OCI-LY3 (cell line): Measurements from ENCODE around the gene ABL2.

Source experiments
- H2AFZ ChIP-seq: fragments of 200-600, 300-600 bp; shearing (Covaris generic); 2 replicates; pipeline ENCODE4 v1.6.0; 2014; ENCODE audit warnings: antibody characterized with exemption, low read depth, low read length
- H3K27ac ChIP-seq: fragments of 200-600, 300-600 bp; sonication (generic); 2 replicates; pipeline ENCODE4 v1.5.1; 2014; ENCODE audit warnings: mild to moderate bottlenecking, low read length, moderate library complexity, mixed read lengths
- H3K27me3 ChIP-seq: fragments of 200-600, 300-600 bp; sonication (generic); 2 replicates; pipeline ENCODE4 v1.6.1; 2014; ENCODE audit warnings: low read depth, low read length, mixed read lengths
- H3K36me3 ChIP-seq: fragments of 200-600, 300-600 bp; sonication (generic); replicated peaks from 2 replicates; pipeline ENCODE3; 2014; ENCODE audit warnings: low read depth, low read length, mixed read lengths
- H3K4me1 ChIP-seq: fragments of 300-600, 200-600 bp; sonication (generic); 2 replicates; pipeline ENCODE4 v1.6.1; 2014; ENCODE audit warnings: low read length, mixed read lengths
- H3K4me2 ChIP-seq: fragments of 200-600, 300-600 bp; sonication (generic); 2 replicates; pipeline ENCODE4 v1.6.1; 2014; ENCODE audit warnings: low read length, mixed read lengths
- H3K4me3 ChIP-seq: fragments of 300-600, 200-600 bp; sonication (generic); 2 replicates; pipeline ENCODE4 v1.5.1; 2014; ENCODE audit warnings: antibody characterized with exemption, mild to moderate bottlenecking, low read length, moderate library complexity
- H3K79me2 ChIP-seq: fragments of 300-600, 200-600 bp; shearing (Covaris generic); 2 replicates; pipeline ENCODE4 v1.6.1; 2014; ENCODE audit warnings: mild to moderate bottlenecking, low read length, mixed read lengths
- H3K9ac ChIP-seq: fragments of 300-600, 200-600 bp; shearing (Covaris generic); 2 replicates; pipeline ENCODE4 v1.6.0; 2014; ENCODE audit warnings: mild to moderate bottlenecking, low read length, moderate library complexity
- H3K9me3 ChIP-seq: fragments of 200-600, 300-600 bp; shearing (Covaris generic); 2 replicates; pipeline ENCODE4 v1.6.1; 2014; ENCODE audit warnings: low read length, mixed read lengths; ENCODE audit not compliant: insufficient read depth
- H4K20me1 ChIP-seq: fragments of 200-600, 300-600 bp; sonication (generic); 2 replicates; pipeline ENCODE4 v1.6.1; 2016; ENCODE audit warnings: low read length, mixed read lengths; ENCODE audit not compliant: insufficient read depth
- CTCF ChIP-seq: fragments of 200-600, 300-600 bp; sonication (generic); IDR thresholded peaks from 2 replicates; pipeline ENCODE4 v1.5.1; 2014; ENCODE audit warnings: antibody characterized with exemption, low read length, low read depth
- EZH2phosphoT487 ChIP-seq: fragments of 200-600 bp; shearing (Covaris generic); IDR thresholded peaks from 2 replicates; pipeline ENCODE4 v1.6.1; 2018; ENCODE audit warnings: antibody characterized with exemption, mixed run types, low read depth

The ABL2 gene

GRCh38 chr1:179264507-179264906 lies 35.0 kb upstream of the ABL2 start:
- TF ChIP-seq CTCF (no peak), EZH2phosphoT487 (no peak)
- H3K4me1 ChIP-seq, result peaks cover 7% of the 10 kb centered on the region
- no peaks in the 10 kb centered on the region for H3K36me3 ChIP-seq

GRCh38 chr1:179263121-179263520 lies 33.6 kb upstream of the ABL2 start:
- Histone ChIP-seq H4K20me1 (no peaks in the 10 kb centered on the region), H2AFZ (no peak overlapping the region), H3K4me3 (no peak overlapping the region), H3K9me3 (no peaks in the 10 kb centered on the region), H3K36me3 (no peaks in the 10 kb centered on the region), H3K4me2 (0 out of 2 replicates have a peak overlapping the region, but pooled peaks have one; percentile 18), H3K4me1 (peaks cover 7% of the 10 kb centered on the region), H3K9ac (no peak overlapping the region), H3K27ac (no peak overlapping the region), H3K79me2 (no peaks in the 10 kb centered on the region), H3K27me3 (no peaks in the 10 kb centered on the region)
- TF ChIP-seq EZH2phosphoT487 (no peak), CTCF (no peak)

More at GRCh38 chr1:179264507-179264906, 35.0 kb upstream of the ABL2 start:
- Histone ChIP-seq H3K27ac (no peak overlapping the region), H3K9ac (no peak overlapping the region), H4K20me1 (no peaks in the 10 kb centered on the region), H3K4me2 (no peak overlapping the region), H2AFZ (no peak overlapping the region), H3K4me3 (no peak overlapping the region), H3K27me3 (no peaks in the 10 kb centered on the region), H3K79me2 (no peaks in the 10 kb centered on the region), H3K9me3 (no peaks in the 10 kb centered on the region)

- no peaks in the 10 kb centered on the region for H3K36me3 ChIP-seq
- no peak overlapping the region for H3K27ac ChIP-seq
- peaks cover 7% of the 10 kb centered on the region for H3K4me1 ChIP-seq
- H3K79me2 ChIP-seq, result no peaks in the 10 kb centered on the region
- no peak overlapping the region for H3K9ac ChIP-seq
- no peaks in the 10 kb centered on the region for H3K27me3 ChIP-seq
- TF ChIP-seq EZH2phosphoT487, result no peak
- no peaks in the 10 kb centered on the region for H4K20me1 ChIP-seq
- no peak overlapping the region for H3K4me2 ChIP-seq
- H3K4me3 ChIP-seq, result no peak overlapping the region
- no peak overlapping the region for H2AFZ ChIP-seq
- no peaks in the 10 kb centered on the region for H3K9me3 ChIP-seq
Observed at GRCh38 chr1:179262183-179262582, 32.7 kb upstream of the ABL2 start.

- Histone ChIP-seq H3K27me3 (no peaks in the 10 kb centered on the region), H3K9ac (no peak overlapping the region), H2AFZ (no peak overlapping the region), H3K4me3 (no peak overlapping the region), H3K27ac (no peak overlapping the region), H3K4me2 (no peak overlapping the region), H3K9me3 (no peaks in the 10 kb centered on the region), H3K36me3 (no peaks in the 10 kb centered on the region), H3K4me1 (no peaks in the 10 kb centered on the region), H4K20me1 (no peaks in the 10 kb centered on the region), H3K79me2 (no peaks in the 10 kb centered on the region)
- TF ChIP-seq CTCF (no peak), EZH2phosphoT487 (no peak)
Observed at GRCh38 chr1:179253286-179253972, 24.0 kb upstream of the ABL2 start.
